GM12878 (cell line): ENCODE measurements around the gene MYL3. TPM values are rescaled to one million over a fixed set of nuclear protein-coding genes. Genes with fewer than 3 reads are reported as not detected.

Experiments
- ATAC-seq: fragments of 200-7000 bp; cut with Tn5 transposase; 3 replicates; pipeline ENCODE4 v1.9.1; 2020; ENCODE audit warnings: mild to moderate bottlenecking, moderate library complexity
- BruUV-seq: library from RNA; stranded (reverse); fragments of 400-500 nt; replicated peaks from 2 replicates; lab custom pipeline; 2021; lab: Mats Ljungman, UMichigan
- CTCF ChIA-PET: fragments of 300-600 bp; sonication (Branson Sonifier 250); formaldehyde crosslinking; extraction: SDS; loops from one replicate; lab custom pipeline; 2021; ENCODE audit warnings: inconsistent platforms; lab: Yijun Ruan, JAX
- POLR2A ChIA-PET: fragments of 350-600 bp; formaldehyde crosslinking; extraction: SDS; loops from one replicate; lab custom pipeline; 2021; ENCODE audit warnings: inconsistent platforms; lab: Charles Lee
- RAD21 ChIA-PET: fragments of 300-600 bp; sonication (Branson Sonifier 250); formaldehyde crosslinking; loops from one replicate; lab custom pipeline; 2023; ENCODE audit warnings: antibody characterized with exemption; ENCODE audit not compliant: unreplicated experiment; lab: Charles Lee
- SMC1A ChIA-PET: fragments of 300-600 bp; sonication (Branson Sonifier 250); formaldehyde crosslinking; loops from one replicate; lab custom pipeline; 2023; ENCODE audit not compliant: unreplicated experiment, uncharacterized antibody; lab: Charles Lee
- DNase-seq: peaks from one replicate; pipeline ENCODE4 v3.0.0-alpha.2; 2011; ENCODE audit warnings: low read depth, low spot score
- FAIRE-seq: peaks from 3 replicates; lab custom pipeline; 2011; peaks lifted over from hg19 to GRCh38; lab: Jason Lieb, UNC
- H2AFZ ChIP-seq: 2 replicates; pipeline ENCODE4 v1.6.0; 2011; ENCODE audit warnings: low read depth, low read length, control low read depth; ENCODE audit not compliant: control insufficient read depth
- H3K27ac ChIP-seq: 2 replicates; pipeline ENCODE4 v1.5.1; 2011; ENCODE audit warnings: control low read depth; ENCODE audit not compliant: control insufficient read depth, insufficient read depth
- H3K27me3 ChIP-seq, 2 experiments: replicated peaks in 1 of 2; 2 replicates each; pipeline versions ENCODE4 v1.6.0 to v1.6.1; 2011; ENCODE audit warnings: low read length in 1 of 2; ENCODE audit not compliant: control insufficient read depth in 2 of 2, insufficient read depth in 2 of 2
- H3K36me3 ChIP-seq, 2 experiments: 2 replicates each; pipeline ENCODE4 v1.5.1; 2011; ENCODE audit warnings: low read length in 1 of 2; ENCODE audit not compliant: control insufficient read depth in 2 of 2, insufficient read depth in 2 of 2
- H3K4me1 ChIP-seq: 2 replicates; pipeline ENCODE4 v1.6.1; 2011; ENCODE audit warnings: mild to moderate bottlenecking, low read length, moderate library complexity, mixed read lengths; ENCODE audit not compliant: control insufficient read depth, insufficient read depth
- H3K4me2 ChIP-seq: 2 replicates; pipeline ENCODE4 v1.6.0; 2011; ENCODE audit warnings: control low read depth; ENCODE audit not compliant: control insufficient read depth, insufficient read depth
- H3K4me3 ChIP-seq: fragments of 200-600 bp; sonication (generic); 2 replicates; pipeline ENCODE4 v1.5.1; 2016
- H3K79me2 ChIP-seq: 2 replicates; pipeline ENCODE4 v1.6.0; 2011; ENCODE audit warnings: low read length; ENCODE audit not compliant: control insufficient read depth, insufficient read depth
- H3K9ac ChIP-seq: 2 replicates; pipeline ENCODE4 v1.8.0; 2011; ENCODE audit warnings: low read length, control low read depth, mixed read lengths; ENCODE audit not compliant: control insufficient read depth, insufficient read depth
- H3K9me3 ChIP-seq: replicated peaks from 3 replicates; pipeline ENCODE4 v1.5.1; 2011; ENCODE audit warnings: mild to moderate bottlenecking, low read length; ENCODE audit not compliant: control insufficient read depth, insufficient read depth
- H4K20me1 ChIP-seq: 2 replicates; pipeline ENCODE4 v1.6.0; 2011; ENCODE audit not compliant: control insufficient read depth, insufficient read depth
- CHD4 ChIP-seq: fragments of 200-600 bp; sonication (generic); IDR thresholded peaks from 2 replicates; pipeline ENCODE4 v1.6.1; 2016; ENCODE audit warnings: mild to moderate bottlenecking
- DPF2 ChIP-seq: fragments of 450-650 bp; IDR thresholded peaks from 2 replicates; pipeline ENCODE4 v1.6.1; 2017; ENCODE audit warnings: mild to moderate bottlenecking
- HDGF ChIP-seq: fragments of 450-650 bp; IDR thresholded peaks from 2 replicates; pipeline ENCODE4 v1.6.1; 2016; ENCODE audit warnings: antibody characterized with exemption
- RAD21 ChIP-seq: IDR thresholded peaks from 2 replicates; pipeline ENCODE4 v1.6.1; 2011; ENCODE audit warnings: mild to moderate bottlenecking, low read depth, low read length, moderate library complexity; ENCODE audit not compliant: insufficient read depth
- RFX5 ChIP-seq: IDR thresholded peaks from 2 replicates; pipeline ENCODE4 v1.6.1; 2011; ENCODE audit warnings: low read depth, low read length, improper control_type of control experiment
- WRNIP1 ChIP-seq: IDR thresholded peaks from 2 replicates; pipeline ENCODE4 v1.6.1; 2011; ENCODE audit warnings: low read depth, low read length, improper control_type of control experiment, borderline replicate concordance
- ZBTB40 ChIP-seq: fragments of 450-650 bp; IDR thresholded peaks from 2 replicates; pipeline ENCODE4 v1.6.1; 2016; ENCODE audit warnings: mild to moderate bottlenecking, moderate library complexity, borderline replicate concordance
- WGBS: methylation state at CpG from one replicate; pipeline ENCODE4 v1.1.6; 2016; ENCODE audit warnings: low lambda C conversion rate; ENCODE audit not compliant: insufficient replicate concordance, insufficient coverage; ENCODE audit errors: missing lambda C conversion rate; 5-methylcytosine and 5-hydroxymethylcytosine counted together
- in situ Hi-C: fragments of 300-500 bp; cut with MboI; formaldehyde crosslinking; loops from 9 replicates; pipeline ENCODE4 v1.14.3; 2018; ENCODE audit warnings: mixed read lengths
- intact Hi-C: fragments of 100-400 bp; cut with micrococcal nuclease; formaldehyde crosslinking; loops from one replicate; pipeline ENCODE4 v1.14.2; 2022; ENCODE audit not compliant: unreplicated experiment
- polyA plus RNA-seq, 11 experiments: library from polyadenylated mRNA; depleted of rRNA in 4 of 11; unstranded in 6 of 11; stranded (reverse) in 5 of 11; fragments of >200 nt; fragmentation: Nextera tagmentation in 4 of 11; fragmentation: Illumina TruSeq in 1 of 11; extraction: Ambion mirVana in 4 of 11; extraction: Trizol in 1 of 11; gene quantifications; 1 replicate in 1 of 11; 2 replicates in 10 of 11; pipeline versions ENCODE4 v1.2.1 to v1.2.3, GENCODE V29; 2011 to 2016; ENCODE audit warnings: inconsistent platforms in 2 of 11, missing spikeins in 2 of 11, low read depth in 1 of 11
- total RNA-seq, 4 experiments: library from RNA; depleted of rRNA in 3 of 4; stranded (reverse); fragments of >200 nt in 3 of 4; fragmentation: Illumina TruSeq in 1 of 4; extraction: Trizol in 1 of 4; gene quantifications; 2 replicates each; pipeline versions ENCODE4 v1.2.1 to v1.2.3, GENCODE V29; 2013 to 2021

Gene MYL3
- total and polyA plus RNA-seq, 10 of the 15 experiments (the other 5 are each of a cell fraction or from before 2014, with no cell fraction given) = 0.40 TPM; not detected in 9

DNA sequence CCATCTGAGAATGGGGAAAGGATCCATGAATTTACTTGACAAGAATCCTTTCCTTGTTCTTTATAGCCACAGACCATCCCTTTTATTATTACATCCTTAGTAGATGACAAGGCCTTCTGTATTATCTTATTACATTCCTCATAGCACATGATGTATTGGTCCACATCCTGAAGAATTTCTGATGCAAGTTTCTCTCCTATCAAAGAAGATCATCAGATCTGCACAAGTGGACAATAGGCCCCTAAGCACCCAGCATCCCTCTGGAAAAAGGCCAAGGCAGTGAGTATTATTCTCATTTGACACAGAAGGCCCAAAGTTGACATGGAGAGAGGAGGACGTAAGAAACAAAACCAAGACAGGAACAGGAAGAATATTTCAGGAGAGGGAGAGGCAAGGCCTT, 31.4 kb downstream of the MYL3 start:
- CTCF ChIA-PET = no interaction called here
- TF ChIP-seq RFX5 (no peak), HDGF (no peak), DPF2 (no peak), CHD4 (no peak), WRNIP1 (no peak), ZBTB40 (no peak), RAD21 (no peak)
- no peaks in the 10 kb centered on the region for H3K79me2 ChIP-seq
- H3K9me3 ChIP-seq = no peaks in the 10 kb centered on the region; the same call in 2 of the 3 replicates
- no peaks in the 10 kb centered on the region for H3K27me3 ChIP-seq
- in situ Hi-C loops (no loop called here), intact Hi-C loops (no loop called here)
- no peak overlapping the region for H3K4me3 ChIP-seq
- H3K4me2 ChIP-seq = no peak overlapping the region
- BruUV-seq = no TSS peak
- FAIRE-seq = no peak
- RAD21 ChIA-PET = no interaction called here
- H4K20me1 ChIP-seq = no peaks in the 10 kb centered on the region
- no peak overlapping the region for H2AFZ ChIP-seq
- H3K27ac ChIP-seq = no peak overlapping the region
- no peak overlapping the region for H3K9ac ChIP-seq
- SMC1A ChIA-PET = interaction anchor here (0.9 kb wide), 1 partner anchor 13 kb away, joined by 5 read pairs; no protein-coding TSS in a partner anchor
- 7% methylated on average over 1 of the region's 1 CpG for WGBS
- H3K36me3 ChIP-seq = no peaks in the 10 kb centered on the region
- no peak for DNase-seq
- POLR2A ChIA-PET = no interaction called here
- H3K4me1 ChIP-seq = peaks cover 16% of the 10 kb centered on the region
- no peak for ATAC-seq
